ENCODE data around the gene IL16.

IL16 gene

DNA sequence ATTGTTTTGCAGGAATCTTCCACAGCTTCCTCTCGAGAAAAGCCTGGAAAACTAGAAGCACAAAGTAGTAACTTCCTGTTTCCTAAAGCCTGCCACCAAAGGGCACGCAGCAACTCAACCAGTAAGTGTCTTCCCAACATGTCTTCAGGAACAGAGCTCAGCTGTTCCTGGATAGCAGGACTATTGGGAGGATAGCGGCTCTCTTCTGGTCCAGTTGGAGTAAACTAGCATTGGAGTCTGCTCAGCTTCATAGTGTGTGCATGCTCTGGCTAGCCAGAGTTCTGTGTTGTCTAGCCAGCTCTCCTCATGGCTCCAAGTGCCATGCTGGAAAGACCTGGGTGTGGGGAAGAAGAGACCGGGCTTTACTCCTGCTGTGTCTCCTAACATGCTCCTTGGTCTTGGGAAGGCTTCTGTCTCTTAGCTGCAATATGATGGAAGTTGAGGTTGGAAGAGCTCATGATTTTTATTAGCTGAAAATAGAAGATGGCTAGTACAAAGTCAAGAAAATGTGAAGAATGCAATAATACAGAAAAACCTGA is 63.1 kb downstream of the IL16 start:
- DNase-seq: no peak

DNA sequence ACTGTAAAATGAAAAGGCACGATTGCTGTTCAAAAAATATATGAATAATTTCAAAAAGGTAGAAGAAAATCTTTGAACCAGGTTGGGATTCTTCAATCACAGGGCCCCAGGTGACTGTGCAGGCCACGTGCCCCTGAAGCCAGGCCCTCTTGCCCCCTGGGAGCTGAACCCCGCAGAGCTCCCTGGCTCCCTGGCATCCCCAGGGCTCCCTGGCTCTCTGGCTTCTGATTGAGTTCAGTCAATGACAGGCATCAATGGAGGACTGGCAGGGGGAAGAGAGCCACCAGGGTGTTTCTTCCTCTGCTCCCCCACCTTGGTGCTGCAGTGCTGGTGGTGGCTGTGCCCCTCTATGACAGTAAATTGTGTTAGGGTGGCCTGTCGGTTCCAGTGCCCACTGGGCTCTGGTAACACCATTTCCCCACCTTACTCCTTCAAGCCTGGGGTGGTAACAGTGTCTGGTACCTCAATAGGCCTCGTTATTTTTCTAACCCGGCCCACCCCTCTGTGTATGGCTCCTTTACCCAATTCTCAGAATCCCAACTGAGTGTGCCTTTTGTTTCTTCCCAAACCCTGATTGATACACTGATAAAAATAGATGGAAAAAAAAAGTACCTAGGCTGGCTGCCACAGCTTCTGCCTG is 64.6 kb downstream of the IL16 start:
- DNase-seq: no peak

DNA sequence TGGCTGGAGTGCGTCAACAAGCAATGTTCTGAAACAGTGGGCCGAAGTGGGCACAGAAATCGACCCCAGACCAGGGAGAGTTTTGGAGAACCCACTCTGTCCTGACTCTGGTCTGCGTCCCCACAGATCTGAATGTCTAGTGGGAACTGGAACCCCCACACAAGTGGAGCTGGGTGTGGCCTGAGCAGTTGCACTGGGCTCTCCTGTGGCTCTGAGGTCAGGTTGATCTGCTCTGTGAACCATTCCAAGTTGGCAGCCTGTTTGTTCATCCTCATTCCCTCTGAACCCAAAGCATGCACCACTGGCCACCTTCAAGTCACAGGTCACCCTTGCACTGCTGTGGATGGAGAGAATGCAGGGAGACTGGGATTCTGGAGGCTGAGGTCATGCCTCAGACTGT is 66.8 kb downstream of the IL16 start:
- no peak for DNase-seq

DNA sequence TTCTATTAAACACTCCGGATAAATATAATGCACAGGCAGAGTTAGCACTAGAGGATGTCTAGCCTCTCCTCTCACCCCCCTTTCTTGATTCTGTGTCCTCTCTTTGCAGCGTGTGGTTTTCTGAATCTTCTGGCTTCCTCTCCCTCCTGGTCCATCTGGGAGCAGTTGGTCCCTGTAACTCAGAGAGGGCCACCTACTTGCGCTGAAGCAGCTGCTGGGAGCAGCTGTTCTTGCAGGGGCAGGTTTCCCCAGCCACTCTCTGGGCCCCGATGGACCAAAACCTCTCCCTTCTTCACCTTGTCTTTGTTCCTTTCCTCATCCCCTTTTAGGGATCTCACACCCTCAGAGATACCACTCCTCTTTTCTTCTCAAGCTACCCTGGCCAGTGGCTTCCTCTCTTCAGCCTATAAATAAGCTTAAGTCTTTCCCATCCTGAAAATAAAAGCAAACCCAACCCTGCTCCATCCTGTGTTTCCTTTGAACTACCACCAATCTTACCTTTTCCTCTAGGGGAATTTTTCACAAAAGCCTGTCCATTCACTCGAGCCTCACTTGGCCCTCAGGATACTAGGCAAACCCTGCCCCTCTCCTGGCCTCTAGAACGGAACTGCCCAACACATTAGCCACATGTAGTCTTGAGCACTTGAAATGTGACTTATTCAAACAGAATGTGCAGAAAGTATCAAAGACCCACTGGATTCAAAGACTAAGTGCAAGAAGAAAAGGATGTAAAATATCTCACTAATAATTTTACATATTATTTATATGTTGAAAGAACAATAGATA is 67.6 kb downstream of the IL16 start:
- no peak for DNase-seq

DNA sequence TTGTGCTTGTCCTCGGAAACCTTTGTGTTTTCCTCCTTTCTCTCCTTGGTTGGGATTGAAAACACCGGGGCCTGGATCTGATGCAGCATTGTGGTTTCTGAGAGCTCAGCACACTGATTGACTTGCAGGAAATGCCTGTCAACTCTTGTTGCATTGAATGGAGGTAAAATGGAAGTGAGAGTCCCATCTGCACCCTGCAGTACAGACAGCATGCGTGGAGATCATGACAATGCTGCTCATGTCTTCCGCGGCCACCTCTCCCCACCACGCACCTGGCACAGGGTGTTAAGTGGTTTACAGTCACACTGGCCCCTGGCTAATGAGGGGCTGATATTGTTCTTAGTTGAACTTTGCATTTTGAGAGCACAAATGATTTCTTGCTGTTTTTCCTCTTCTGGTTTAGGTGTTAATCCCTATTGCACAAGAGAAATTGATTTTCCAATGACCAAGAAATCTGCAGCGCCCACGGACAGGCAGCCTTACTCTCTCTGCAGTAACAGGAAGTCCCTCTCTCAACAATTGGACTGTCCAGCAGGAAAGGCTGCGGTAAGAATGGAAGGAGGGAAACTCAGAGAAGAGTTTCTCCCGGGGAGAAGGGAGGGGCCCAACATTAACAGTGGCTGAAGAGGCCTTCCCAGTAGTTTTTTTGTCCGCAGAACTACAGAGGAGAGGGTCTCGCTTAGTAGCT is 68.7 kb downstream of the IL16 start:
- DNase-seq: no peak

DNA sequence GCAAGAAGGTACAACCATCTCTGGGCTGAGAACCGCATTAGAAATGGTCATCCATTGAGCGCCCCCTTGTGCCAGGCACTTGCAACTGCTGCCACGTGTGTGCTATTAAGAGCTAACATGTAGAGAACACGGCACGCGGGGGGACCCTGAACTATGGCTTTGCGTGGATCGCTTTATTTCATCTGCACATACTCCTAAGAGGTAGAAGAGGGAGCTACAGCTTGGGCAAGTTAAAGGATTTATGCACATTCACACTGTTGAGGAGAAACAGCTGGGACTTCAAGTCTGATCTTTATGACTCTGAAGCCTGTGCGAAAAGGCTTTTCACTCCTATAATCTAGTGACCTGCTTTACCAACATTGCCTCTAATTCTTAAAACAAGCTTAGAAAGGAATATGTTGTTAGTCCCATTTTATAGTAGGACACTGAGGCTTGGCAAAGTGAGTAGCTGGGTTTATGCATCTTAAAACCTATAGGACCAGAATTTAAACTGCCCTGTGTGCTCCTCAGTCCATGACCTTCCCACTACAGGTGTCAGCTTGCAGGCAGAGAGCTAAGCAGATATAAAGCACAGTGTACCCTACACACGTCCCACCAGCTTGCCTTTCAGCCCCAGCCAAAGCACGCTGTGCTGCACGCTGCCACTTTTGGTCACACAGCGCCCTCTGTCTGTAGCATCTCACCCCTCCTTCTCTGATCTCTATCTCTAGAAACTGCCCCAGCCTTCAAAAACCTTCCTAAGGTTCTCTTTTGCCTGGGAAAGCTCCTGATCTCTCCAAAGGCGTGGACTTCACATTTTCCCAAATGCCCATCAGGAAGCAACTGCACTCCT is 69.5 kb downstream of the IL16 start:
- DNase-seq: peak; percentile 84

DNA sequence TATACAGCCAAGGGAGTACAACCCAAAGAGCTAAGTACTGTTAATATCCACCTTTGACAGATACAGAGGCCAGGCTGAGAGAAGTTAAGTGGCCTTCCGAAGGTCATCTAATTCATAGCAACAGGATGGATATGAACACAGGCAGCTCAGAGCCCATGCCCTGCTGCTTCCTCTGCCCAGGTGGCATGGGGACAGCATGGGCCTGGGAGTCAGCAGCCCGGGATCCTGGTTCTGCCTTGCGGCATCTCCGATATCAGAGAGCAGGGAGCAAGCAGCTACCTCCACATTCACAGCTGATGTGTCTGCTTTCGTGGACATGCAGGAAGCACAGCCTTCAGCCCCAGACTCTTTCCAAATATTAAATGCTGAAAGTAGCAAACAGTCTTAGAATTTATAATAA is 71.7 kb downstream of the IL16 start:
- DNase-seq: no peak

DNA sequence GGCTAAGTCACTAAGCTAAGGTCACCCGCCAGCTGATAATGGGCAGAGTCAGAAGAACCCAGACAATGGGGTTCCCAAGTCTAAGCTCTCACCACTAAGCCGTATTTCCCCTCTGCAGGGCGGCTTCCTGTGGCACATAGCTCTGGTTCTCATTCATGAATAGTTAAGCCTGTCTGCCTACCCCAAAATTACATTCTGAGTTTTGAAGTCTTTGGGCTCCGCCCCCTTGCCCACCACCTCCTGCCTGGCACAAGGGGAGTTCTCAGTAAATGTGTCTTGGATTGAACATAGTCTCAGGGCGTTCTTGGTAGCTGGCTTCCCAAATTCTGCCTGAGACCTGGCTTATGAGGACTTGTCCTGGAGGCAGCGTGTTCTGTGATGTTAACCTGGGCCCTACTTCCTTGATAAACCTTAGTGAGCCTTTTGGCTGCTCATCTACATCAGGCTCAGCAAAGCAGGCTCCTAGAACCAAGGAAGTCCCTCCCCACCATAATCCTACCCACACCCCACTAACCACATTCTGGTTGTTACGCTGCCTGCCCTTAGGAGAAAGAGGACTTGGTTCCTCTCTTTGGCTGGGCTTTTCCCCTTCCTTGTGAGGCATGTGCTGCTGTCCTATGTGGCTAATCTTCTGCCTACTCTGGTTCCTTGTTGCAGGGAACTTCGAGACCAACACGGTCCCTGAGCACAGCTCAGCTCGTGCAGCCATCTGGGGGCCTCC is 72.4 kb downstream of the IL16 start:
- no peak for DNase-seq

DNA sequence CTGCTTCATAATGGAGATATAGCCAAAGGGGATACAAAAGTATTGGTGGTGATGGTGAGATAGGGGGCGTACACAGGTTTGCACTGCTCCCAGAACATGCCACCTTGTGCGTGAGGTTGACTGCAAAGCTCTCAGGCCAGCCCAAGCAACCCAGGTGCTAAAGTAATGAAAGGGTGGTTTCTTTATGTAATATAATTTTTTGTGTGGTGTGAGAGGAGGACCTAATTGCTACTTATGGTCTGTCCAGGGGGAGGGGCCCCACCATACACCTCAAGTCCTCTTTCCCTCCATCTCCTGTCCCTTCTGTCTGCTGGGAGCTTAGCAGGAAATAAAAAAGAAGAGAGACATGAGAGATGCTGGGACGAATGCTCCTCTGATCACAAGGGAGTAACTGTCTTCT is 73.5 kb downstream of the IL16 start:
- DNase-seq: no peak

DNA sequence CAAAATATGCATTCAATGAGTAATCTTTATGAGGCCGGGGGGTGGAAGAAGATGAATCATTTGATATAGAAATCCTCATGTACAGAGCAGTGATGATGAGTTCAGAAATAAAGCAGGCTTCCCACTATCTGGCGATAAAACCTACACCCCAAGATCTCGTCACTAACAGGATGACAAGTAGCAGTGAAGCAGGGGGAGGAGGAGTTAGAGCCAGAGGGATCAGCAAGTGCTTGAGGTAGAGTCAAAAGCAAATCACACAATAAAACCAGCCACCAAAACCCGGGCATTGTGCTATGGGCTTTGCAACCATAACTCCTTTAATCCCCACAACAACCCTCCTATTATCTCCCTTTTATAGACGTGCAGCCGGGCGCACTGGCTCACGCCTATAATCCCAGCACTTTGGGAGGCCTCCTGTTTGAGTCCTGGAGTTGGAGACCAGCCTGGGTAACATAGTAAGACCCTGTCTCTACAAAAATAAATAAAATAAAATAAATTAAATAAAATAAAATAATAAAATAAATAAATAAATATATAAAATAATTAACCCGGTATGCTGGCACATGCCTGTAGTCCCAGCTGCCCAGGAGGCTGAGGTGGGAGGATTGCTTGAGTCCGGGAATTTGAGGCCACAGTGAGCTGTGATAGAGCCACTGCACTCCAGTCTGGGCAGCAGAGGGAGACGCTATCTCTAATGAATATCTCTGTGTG is 74.3 kb downstream of the IL16 start:
- DNase-seq: no peak

DNA sequence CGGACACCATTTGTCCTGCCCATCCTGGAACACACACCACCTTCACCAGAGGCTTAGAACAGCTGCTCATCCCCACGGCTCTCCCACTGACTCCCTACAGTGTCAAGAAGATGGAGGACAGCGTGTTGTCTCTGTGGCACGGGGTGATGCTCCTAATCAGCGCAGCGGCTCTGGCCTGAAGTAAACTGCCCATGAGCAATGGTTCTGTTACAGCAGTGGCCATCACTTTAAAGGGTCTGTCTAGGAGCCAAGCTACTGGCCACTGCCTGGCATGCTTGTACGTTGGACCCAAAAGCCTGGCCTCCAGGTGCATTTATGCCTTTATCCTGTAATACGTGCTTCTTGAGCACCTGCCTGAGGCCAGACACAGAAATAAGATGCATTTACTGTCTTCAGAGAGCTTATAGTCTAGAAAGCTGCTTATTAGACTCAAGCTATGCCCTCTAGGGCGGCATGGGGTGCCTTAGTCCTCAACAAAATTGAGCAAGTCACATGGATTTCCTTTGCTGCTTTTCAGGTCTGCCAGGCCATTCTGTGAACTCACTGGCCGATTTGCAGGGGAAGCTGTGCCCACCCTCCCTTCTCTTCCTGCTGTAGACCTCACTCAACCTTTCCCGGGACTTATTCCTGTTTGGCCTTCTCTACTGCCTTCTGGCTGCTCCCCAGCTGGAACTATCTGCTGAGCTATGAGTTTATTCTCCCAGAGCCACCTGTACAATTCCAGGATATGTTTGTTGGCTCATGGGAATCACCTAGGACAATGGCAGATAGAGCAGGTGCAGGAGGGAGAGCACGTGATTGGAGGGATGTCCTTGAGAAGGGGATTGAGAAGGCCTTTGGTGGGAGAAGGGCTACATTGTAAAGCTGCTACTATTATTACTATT is 75.3 kb downstream of the IL16 start:
- no peak for DNase-seq

DNA sequence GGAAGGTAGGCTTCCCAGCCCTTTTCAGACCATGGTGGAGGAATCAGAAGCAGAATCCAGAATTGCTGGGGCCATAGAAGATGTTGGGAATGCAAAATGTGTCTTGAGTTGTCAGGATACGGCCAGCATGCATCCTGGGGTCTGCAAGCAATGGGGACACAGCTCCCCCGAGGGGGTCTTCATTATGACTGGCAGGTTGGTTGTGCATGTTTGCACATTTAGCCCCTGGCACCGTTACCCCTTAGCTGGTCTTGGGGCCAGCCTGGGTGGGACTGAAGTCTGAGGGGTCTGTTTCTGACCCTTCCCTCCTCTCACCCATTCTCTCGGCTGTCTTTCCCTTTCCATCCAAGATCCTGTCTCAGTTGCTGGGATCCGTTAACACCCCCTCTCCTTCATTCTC is 76.5 kb downstream of the IL16 start:
- no peak for DNase-seq

DNA sequence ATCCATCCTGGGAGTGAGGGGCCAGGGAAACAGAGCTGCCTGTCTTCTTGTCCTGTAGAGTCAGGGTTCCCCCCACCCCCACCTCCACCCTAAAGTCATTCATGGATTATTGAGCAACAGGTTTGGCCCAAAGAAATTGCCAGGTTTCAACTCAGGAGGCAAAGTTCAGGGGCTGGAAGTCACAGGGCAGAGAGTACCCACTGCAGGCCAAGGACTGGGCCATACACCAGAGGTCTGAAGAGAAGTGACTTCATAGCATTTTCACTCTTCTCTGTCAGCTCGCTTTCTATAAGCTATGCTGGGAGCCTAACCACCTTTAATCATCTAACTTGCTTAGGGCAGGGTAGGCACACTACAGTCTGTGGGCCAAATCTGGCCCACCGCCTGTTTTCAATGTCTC is 77.2 kb downstream of the IL16 start:
- no peak for DNase-seq

DNA sequence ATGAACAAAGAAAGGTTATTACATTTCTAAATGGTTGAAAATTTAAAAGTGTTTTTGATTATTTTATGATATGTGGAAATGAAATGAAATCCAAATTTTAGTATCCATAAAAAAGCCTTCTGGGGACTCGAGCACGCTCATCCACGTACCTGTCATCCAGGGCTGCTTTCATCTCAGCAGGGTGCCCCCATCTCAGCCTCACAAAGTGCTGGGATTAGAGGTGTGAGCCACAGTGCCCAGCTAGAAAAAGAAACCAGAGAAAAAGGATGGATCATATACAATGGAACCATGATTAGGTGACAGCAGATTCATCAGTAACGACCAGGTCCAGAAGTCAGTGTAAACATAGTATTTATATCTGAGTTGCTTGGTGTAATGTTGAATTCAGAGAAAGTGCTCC is 77.6 kb downstream of the IL16 start:
- no peak for DNase-seq

DNA sequence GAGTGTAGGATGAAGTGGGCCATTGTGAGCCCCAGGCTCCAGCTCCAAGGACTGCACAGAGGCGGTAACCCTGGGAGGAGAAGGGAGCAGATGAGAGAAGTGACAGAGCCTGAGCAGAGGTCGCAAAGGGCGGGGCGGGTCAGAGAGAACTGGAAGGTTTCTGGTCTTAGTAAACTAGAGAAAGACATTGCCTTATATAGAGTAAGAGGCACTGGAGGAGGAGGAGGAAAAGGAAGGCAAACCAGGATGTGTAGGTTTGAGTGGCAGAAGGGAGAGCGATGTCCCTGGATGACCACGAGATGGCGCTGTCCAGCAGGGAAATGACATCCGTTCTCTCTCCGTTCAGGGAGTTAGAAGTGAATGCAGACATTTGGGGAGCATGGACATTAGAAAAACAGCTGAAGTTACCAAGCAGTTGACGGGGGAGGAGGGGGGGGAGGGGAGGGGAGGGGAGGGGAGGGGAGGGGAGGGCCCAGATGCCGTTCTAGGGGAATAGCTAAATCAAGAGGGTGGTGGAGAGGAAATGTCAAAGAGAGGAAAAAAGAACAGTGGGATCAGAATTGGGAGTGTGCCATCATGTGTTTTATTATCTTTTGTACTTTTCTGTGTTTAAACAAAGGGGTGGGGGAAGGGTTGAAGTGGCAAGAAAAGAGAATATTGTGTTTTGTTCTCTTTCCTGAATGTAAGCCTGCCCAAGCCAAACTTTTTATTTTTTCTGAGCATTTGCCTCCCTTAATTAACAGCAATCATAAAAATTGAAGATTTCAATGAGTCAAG is 78.4 kb downstream of the IL16 start:
- peak; percentile 82 for DNase-seq

DNA sequence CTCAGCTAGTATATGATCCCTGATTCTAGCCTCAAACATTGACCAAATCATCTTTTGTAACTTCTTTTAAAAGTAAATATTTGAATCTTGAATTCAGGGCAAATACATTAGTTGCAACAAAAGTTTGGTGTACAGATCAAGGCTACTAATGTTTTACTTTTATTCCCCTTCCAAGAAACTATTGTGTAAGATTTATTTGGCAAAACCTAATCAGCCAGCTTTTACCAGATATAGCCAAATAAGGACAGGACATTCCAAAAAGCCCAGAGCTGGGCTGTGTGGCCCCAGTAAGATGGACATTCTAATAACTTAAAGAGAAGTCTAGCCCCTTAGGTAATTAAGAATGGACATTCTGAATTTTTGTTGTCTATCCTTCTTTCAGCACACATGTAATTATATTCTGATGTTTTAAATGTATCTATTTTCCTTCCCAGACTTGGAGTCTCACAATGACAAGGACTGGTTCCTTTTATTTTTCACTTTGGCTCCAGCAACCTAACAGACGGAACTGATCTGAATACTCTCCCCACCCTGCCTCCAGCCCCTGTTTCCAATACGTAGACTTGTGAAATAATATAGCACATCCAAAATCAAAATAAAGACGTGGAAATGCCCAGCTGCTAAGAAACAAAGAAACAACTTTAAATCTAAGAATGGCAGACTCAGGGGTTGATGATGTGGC is 79.2 kb downstream of the IL16 start:
- DNase-seq: no peak

DNA sequence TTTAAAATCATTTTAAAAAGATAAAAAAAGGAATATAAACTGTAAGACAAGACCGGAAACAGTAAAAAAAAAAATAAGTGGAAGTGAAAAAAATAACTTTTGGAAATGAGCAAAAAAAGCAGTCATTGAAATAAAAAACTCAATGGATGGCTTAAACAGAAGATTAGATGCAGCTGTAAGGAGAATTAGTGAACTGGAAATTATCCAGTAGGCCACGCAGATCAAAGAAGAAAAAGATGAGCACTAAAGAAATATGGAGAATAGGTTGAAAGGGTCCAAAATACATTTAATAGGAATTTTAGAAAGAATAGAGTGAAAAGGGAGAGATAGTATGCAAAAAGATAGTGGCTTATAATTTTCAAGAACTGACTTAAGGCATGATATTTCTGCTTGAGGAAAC is 80.3 kb downstream of the IL16 start:
- DNase-seq: no peak

DNA sequence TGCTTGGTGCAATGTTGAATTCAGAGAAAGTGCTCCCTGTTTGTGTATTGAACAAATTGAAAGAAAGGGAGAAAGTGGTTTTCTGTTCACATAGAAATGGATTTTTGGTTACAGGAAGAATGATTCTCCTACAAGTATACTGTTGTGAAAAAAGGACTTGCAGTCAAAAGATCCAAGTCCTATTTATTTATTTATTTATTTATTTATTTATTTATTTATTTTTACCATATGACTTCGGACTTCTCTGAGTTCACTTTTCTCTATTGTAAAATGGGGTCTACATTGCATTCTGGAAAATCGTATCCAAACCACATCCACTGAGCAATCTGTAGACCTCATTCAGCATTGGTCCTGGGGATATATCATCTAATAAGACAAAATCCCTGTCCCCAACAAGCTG is 81.2 kb downstream of the IL16 start:
- DNase-seq: no peak
